Panc1 (cell line): ENCODE measurements around the gene CCDC157. TPM values are rescaled to one million over a fixed set of nuclear protein-coding genes. Genes with fewer than 3 reads are reported as not detected.

Experiments
- ATAC-seq: fragments of 200-7000 bp; cut with Tn5 transposase; 2 replicates; pipeline ENCODE4 v1.9.1; 2020; ENCODE audit warnings: mild to moderate bottlenecking, moderate library complexity
- BruUV-seq: library from RNA; stranded (reverse); fragments of 400-500 nt; replicated peaks from 2 replicates; lab custom pipeline; 2021; lab: Mats Ljungman, UMichigan
- CTCF ChIA-PET: fragments of 300-600 bp; sonication (Branson Sonifier 250); formaldehyde crosslinking; loops from one replicate; lab custom pipeline; 2022; ENCODE audit warnings: antibody characterized with exemption; lab: Charles Lee
- POLR2A ChIA-PET: fragments of 300-600 bp; sonication (Branson Sonifier 250); formaldehyde crosslinking; loops from one replicate; lab custom pipeline; 2022; ENCODE audit warnings: antibody characterized with exemption; lab: Charles Lee
- DNase-seq: peaks from one replicate; pipeline ENCODE4 v3.0.0-alpha.2; 2010; ENCODE audit warnings: low read depth, low spot score
- H3K27ac ChIP-seq: 2 replicates; pipeline ENCODE4 v1.5.1; 2011; ENCODE audit warnings: mild to moderate bottlenecking, low read length, inconsistent platforms
- H3K27me3 ChIP-seq: fragments of 200-500 bp; sonication (Bioruptor generic); 2 replicates; pipeline ENCODE4 v1.6.0; 2014; ENCODE audit warnings: low read length, inconsistent platforms; ENCODE audit not compliant: control insufficient read depth, insufficient read depth
- H3K36me3 ChIP-seq: fragments of 200-500 bp; sonication (Bioruptor generic); 2 replicates; pipeline ENCODE4 v1.5.1; 2014; ENCODE audit warnings: inconsistent platforms, mild to moderate bottlenecking, low read length, moderate library complexity; ENCODE audit not compliant: control insufficient read depth, insufficient read depth
- H3K4me1 ChIP-seq: 2 replicates; pipeline ENCODE4 v1.5.1; 2011; ENCODE audit warnings: inconsistent platforms, mild to moderate bottlenecking, low read length, moderate library complexity; ENCODE audit not compliant: control insufficient read depth, insufficient read depth
- H3K4me3 ChIP-seq, 2 experiments: 2 replicates each; pipeline ENCODE4 v1.5.1; 2011 to 2012; ENCODE audit warnings: low read depth in 2 of 2, low read length in 2 of 2, mild to moderate bottlenecking in 2 of 2, inconsistent platforms in 1 of 2, moderate library complexity in 1 of 2
- H3K9me3 ChIP-seq: fragments of 200-500 bp; sonication (Bioruptor generic); 2 replicates; pipeline ENCODE4 v1.5.1; 2014; ENCODE audit warnings: low read depth, mild to moderate bottlenecking, inconsistent platforms, low read length, moderate library complexity; ENCODE audit not compliant: control insufficient read depth, insufficient read depth
- CTCF ChIP-seq: fragments of 450-650 bp; IDR thresholded peaks from 2 replicates; pipeline ENCODE4 v1.5.1; 2017; ENCODE audit warnings: mild to moderate bottlenecking
- POLR2AphosphoS5 ChIP-seq: IDR thresholded peaks from 2 replicates; pipeline ENCODE4 v1.6.1; 2012; ENCODE audit warnings: mild to moderate bottlenecking, low read depth, low read length, moderate library complexity
- REST ChIP-seq, 2 experiments: IDR thresholded peaks; 2 replicates each; pipeline ENCODE4 v1.6.1; 2011 to 2012; ENCODE audit warnings: low read depth in 2 of 2, control low read depth in 1 of 2, low read length in 1 of 2, mild to moderate bottlenecking in 1 of 2, moderate library complexity in 1 of 2; ENCODE audit not compliant: insufficient read depth in 1 of 2
- SIN3A ChIP-seq: IDR thresholded peaks from 2 replicates; pipeline ENCODE4 v1.6.1; 2012; ENCODE audit warnings: low read depth, mild to moderate bottlenecking, low read length, moderate library complexity, borderline replicate concordance; ENCODE audit not compliant: insufficient read depth
- TCF7L2 ChIP-seq: IDR thresholded peaks from 2 replicates; pipeline ENCODE4 v1.6.1; 2011; ENCODE audit warnings: mild to moderate bottlenecking, low read depth, low read length, inconsistent platforms
- in situ Hi-C: cut with HindIII; loops from 2 replicates; pipeline ENCODE4 v1.10.0; 2016; ENCODE audit warnings: low sequenced_read_pairs, low pct_unique_long_range_greater_than_20kb
- intact Hi-C: fragments of 100-400 bp; cut with micrococcal nuclease; formaldehyde crosslinking; loops from one replicate; pipeline ENCODE4 v1.10.0; 2022; ENCODE audit not compliant: unreplicated experiment
- total RNA-seq: library from RNA; stranded (reverse); gene quantifications from one replicate; pipeline ENCODE4 v1.2.1, GENCODE V29; 2021; ENCODE audit not compliant: unreplicated experiment

The CCDC157 gene
- total RNA-seq, 1 experiment from 2014 or later: 2.1 TPM

DNA sequence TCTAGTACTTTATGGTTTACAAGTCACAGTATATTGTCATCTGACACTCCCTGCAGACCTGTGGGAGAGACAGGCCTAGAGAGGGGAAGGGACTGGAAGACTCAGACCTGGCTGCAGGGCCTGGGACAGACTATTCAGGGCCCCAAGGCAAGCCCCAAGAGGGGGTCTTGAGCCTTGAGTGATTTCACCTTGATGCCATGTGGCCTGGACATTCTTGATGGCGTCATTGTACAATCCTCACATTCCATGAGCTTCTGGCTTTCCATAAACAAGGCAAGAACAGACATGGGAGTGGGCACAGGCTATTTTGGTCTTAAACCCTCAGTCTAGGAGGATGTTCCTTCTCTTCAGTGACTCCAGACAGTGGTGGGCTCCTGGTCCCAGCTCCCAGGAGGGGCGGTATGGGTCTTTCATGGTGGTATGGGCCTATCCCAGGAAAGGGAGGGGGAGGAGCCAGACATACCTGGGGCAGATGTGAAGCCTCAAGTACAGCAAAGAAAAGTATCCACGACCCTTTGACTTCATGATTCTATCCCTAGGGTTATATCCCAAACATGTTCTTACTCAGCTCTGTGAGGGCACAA is 28.2 kb upstream of the CCDC157 start:
- Histone ChIP-seq H3K4me1 (peaks cover 16% of the 10 kb centered on the region), H3K27ac (no peak overlapping the region), H3K36me3 (peaks cover 2% of the 10 kb centered on the region), H3K4me3 (no peak overlapping the region), H3K27me3 (no peaks in the 10 kb centered on the region), H3K9me3 (no peaks in the 10 kb centered on the region)
- intact Hi-C loops: no loop called here
- CTCF ChIA-PET: interaction anchor here (2.3 kb wide), 1 partner anchor 40 kb away, joined by 11 read pairs; no protein-coding TSS in a partner anchor
- POLR2A ChIA-PET: no interaction called here
- in situ Hi-C loops: no loop called here
- ATAC-seq (no peak), DNase-seq (no peak)
- no peak for TF ChIP-seq REST (IDR thresholded peaks at IDR 0.05; ENCODE audit: insufficient read depth in 1 of 2, low read depth in 2 of 2, low read length in 1 of 2)
- TF ChIP-seq POLR2AphosphoS5: no peak
- no TSS peak for BruUV-seq

GRCh38 chr22:30332551-30332950 is 24.3 kb upstream of the CCDC157 start:
- no peaks in the 10 kb centered on the region for H3K9me3 ChIP-seq
- no peak overlapping the region for H3K4me3 ChIP-seq
- in situ Hi-C loops: no loop called here
- POLR2A ChIA-PET: no interaction called here
- CTCF ChIA-PET: no interaction called here
- no peak overlapping the region for H3K27ac ChIP-seq
- no peaks in the 10 kb centered on the region for H3K27me3 ChIP-seq
- no peak for TF ChIP-seq POLR2AphosphoS5
- TF ChIP-seq REST (IDR thresholded peaks at IDR 0.05; ENCODE audit: insufficient read depth in 1 of 2, low read depth in 2 of 2, low read length in 1 of 2): no peak
- no peak for TF ChIP-seq SIN3A
- TF ChIP-seq TCF7L2: no peak
- TF ChIP-seq CTCF: no peak
- ATAC-seq (no peak), DNase-seq (no peak)
- intact Hi-C loops: no loop called here
- peaks cover 3% of the 10 kb centered on the region for H3K36me3 ChIP-seq
- BruUV-seq: no TSS peak
- peaks cover under 1% of the 10 kb centered on the region; the same call in 1 of the 2 replicates for H3K4me1 ChIP-seq
